ENCODE measurements around the gene CACHD1. TPM values are rescaled to one million over a fixed set of nuclear protein-coding genes. Genes with fewer than 3 reads are reported as not detected.

CACHD1 gene
- total RNA-seq, 1 experiment from 2014 or later, result 29.9 TPM

DNA sequence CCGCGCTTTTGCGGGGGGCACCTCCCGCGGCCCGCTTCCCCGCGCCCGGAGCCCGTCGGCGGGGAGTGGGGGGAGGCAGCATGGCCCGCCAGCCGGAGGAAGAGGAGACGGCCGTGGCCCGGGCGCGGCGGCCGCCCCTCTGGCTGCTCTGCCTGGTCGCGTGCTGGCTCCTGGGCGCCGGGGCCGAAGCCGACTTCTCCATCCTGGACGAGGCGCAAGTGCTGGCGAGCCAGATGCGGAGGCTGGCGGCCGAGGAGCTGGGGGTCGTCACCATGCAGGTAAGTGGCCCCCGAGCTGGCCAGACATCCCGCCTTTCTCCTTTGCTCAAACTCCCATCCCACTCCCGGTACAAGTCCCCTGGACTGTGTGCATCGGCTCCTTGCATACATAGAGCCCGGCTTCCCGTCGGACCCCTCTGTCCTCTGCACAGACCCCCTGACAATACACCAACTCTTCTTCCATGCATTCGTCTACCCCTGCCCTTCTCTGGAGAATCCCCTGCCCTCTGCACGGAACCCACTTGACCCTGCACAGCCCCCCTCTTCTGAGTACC lies 812 bp downstream of the CACHD1 start:
- DNase-seq (ENCODE audit: low read depth, low spot score), result no peak
- Histone ChIP-seq H3K4me3 (ENCODE audit: low read depth in 2 of 2, low read length in 2 of 2) (peak overlapping the region; percentile 92 to 95), H3K27ac (ENCODE audit: low read length) (peak overlapping the region; percentile 88), H3K9me3 (ENCODE audit: control insufficient read depth, insufficient read depth, low read depth, low read length) (no peaks in the 10 kb centered on the region), H3K4me1 (ENCODE audit: control insufficient read depth, insufficient read depth, low read length) (peaks cover 38% of the 10 kb centered on the region), H3K36me3 (ENCODE audit: control insufficient read depth, insufficient read depth, low read length) (no peaks in the 10 kb centered on the region; the same call in 1 of the 2 replicates), H3K27me3 (ENCODE audit: control insufficient read depth, insufficient read depth, low read length) (no peaks in the 10 kb centered on the region)
- peak; percentile 68 for ATAC-seq
- TF ChIP-seq TCF7L2 (IDR thresholded peaks at IDR 0.05; ENCODE audit: low read depth, low read length), result no peak
- 0 out of 2 replicates have a peak, but pooled peaks have one; percentile 5 for TF ChIP-seq SIN3A (IDR thresholded peaks at IDR 0.05; ENCODE audit: borderline replicate concordance, insufficient read depth, low read depth, low read length)
- no peak for TF ChIP-seq POLR2AphosphoS5 (IDR thresholded peaks at IDR 0.05; ENCODE audit: low read depth, low read length)
- no peak for TF ChIP-seq CTCF (IDR thresholded peaks at IDR 0.05)
- TF ChIP-seq, protein P1, sequence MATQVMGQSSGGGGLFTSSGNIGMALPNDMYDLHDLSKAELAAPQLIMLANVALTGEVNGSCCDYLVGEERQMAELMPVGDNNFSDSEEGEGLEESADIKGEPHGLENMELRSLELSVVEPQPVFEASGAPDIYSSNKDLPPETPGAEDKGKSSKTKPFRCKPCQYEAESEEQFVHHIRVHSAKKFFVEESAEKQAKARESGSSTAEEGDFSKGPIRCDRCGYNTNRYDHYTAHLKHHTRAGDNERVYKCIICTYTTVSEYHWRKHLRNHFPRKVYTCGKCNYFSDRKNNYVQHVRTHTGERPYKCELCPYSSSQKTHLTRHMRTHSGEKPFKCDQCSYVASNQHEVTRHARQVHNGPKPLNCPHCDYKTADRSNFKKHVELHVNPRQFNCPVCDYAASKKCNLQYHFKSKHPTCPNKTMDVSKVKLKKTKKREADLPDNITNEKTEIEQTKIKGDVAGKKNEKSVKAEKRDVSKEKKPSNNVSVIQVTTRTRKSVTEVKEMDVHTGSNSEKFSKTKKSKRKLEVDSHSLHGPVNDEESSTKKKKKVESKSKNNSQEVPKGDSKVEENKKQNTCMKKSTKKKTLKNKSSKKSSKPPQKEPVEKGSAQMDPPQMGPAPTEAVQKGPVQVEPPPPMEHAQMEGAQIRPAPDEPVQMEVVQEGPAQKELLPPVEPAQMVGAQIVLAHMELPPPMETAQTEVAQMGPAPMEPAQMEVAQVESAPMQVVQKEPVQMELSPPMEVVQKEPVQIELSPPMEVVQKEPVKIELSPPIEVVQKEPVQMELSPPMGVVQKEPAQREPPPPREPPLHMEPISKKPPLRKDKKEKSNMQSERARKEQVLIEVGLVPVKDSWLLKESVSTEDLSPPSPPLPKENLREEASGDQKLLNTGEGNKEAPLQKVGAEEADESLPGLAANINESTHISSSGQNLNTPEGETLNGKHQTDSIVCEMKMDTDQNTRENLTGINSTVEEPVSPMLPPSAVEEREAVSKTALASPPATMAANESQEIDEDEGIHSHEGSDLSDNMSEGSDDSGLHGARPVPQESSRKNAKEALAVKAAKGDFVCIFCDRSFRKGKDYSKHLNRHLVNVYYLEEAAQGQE (IDR thresholded peaks at IDR 0.05; ENCODE audit: insufficient read depth in 1 of 2, low read depth in 2 of 2, low read length in 1 of 2), result no peak
- no TSS peak for BruUV-seq (replicated peaks)
- CTCF ChIA-PET, result no interaction called here
- POLR2A ChIA-PET, result no interaction called here
- intact Hi-C loops (cut with micrococcal nuclease; ENCODE audit: unreplicated experiment) (loop anchor here (5.0 kb wide), 1 partner anchor 203 kb away; no protein-coding TSS in a partner anchor), in situ Hi-C loops (cut with HindIII; ENCODE audit: low pct_unique_long_range_greater_than_20kb, low sequenced_read_pairs) (no loop called here)

DNA sequence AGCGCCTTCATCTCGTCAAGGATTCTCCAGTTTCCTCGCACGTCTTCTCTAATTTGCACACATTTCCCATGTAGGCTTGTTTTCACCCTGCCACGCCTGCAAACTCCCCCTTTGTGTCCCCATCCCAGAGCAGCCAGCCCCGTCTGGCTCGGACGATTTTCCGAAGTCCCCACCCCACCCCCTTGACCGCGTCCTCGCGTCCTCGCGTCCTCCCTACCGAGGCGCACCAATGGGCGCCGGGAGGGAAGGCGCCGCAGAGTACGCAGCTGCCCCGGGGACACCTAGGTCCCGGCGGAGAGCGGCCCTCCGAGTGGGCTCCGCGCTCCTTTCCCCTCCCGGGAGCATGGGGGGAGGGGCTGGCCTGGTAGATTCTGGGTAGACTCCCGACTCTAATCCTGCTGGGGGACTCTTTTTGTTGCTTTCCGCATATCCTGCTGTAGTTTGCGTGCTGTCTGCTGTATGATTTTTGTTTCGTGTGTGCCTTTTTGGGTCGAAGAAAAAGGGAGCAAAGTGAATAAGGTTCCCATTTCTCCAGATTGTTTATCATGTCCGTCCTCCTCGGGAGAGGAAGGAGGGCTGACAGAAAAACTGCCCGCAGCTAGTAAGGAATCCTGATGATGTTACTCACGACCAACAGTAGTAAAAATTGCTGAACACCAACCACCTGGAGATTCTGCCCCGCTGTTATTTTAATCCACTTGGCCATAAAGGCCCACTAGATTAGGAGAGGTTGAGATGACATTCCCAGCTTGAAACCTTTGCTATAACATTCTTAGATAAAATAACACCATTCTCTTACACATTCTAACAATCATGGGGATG lies 1.5 kb downstream of the CACHD1 start:
- ChIA-PET POLR2A (no interaction called here), CTCF (no interaction called here)
- no peaks in the 10 kb centered on the region for H3K27me3 ChIP-seq (ENCODE audit: control insufficient read depth, insufficient read depth, low read length)
- TF ChIP-seq POLR2AphosphoS5 (IDR thresholded peaks at IDR 0.05; ENCODE audit: low read depth, low read length), result no peak; the same call in 1 of the 2 replicates
- TF ChIP-seq, protein P1 (IDR thresholded peaks at IDR 0.05; ENCODE audit: insufficient read depth in 1 of 2, low read depth in 2 of 2, low read length in 1 of 2), result no peak
- no peak for TF ChIP-seq CTCF (IDR thresholded peaks at IDR 0.05)
- TF ChIP-seq TCF7L2 (IDR thresholded peaks at IDR 0.05; ENCODE audit: low read depth, low read length), result no peak
- no peak for TF ChIP-seq SIN3A (IDR thresholded peaks at IDR 0.05; ENCODE audit: borderline replicate concordance, insufficient read depth, low read depth, low read length)
- H3K9me3 ChIP-seq (ENCODE audit: control insufficient read depth, insufficient read depth, low read depth, low read length), result no peaks in the 10 kb centered on the region
- peaks cover 45% of the 10 kb centered on the region for H3K4me1 ChIP-seq (ENCODE audit: control insufficient read depth, insufficient read depth, low read length)
- DNase-seq (ENCODE audit: low read depth, low spot score) (no peak), ATAC-seq (peak; percentile 73)
- peak overlapping the region; percentile 88 for H3K27ac ChIP-seq (ENCODE audit: low read length)
- in situ Hi-C loops (cut with HindIII; ENCODE audit: low pct_unique_long_range_greater_than_20kb, low sequenced_read_pairs), result no loop called here
- H3K4me3 ChIP-seq (ENCODE audit: low read depth in 2 of 2, low read length in 2 of 2), result peak overlapping the region; percentile 92 to 95
- intact Hi-C loops (cut with micrococcal nuclease; ENCODE audit: unreplicated experiment), result loop anchor here (5.0 kb wide), 1 partner anchor 204 kb away; no protein-coding TSS in a partner anchor
- no peaks in the 10 kb centered on the region; the same call in 1 of the 2 replicates for H3K36me3 ChIP-seq (ENCODE audit: control insufficient read depth, insufficient read depth, low read length)
- no TSS peak for BruUV-seq (replicated peaks)
